Activated naive CD4-positive, alpha-beta T cell treated with Interleukin-2 at 50 U/mL for 16 hours (primary cell): Measurements from ENCODE around the gene SMO.
"Not testable (repeated sequence)": the region's sequence is repeated elsewhere in the genome, so short reads cannot be mapped to it uniquely, and the experiment has no call there.

Source experiments
- DNase-seq: peaks from one replicate; pipeline ENCODE4 v3.0.0-alpha.2; 2020

SMO gene

GRCh38 chr7:129169686-129170440, 18.6 kb upstream of the SMO start:
- peak; percentile 9 for DNase-seq

GRCh38 chr7:129170441-129171021, 17.9 kb upstream of the SMO start:
- DNase-seq, result no peak

GRCh38 chr7:129173861-129174260, 14.6 kb upstream of the SMO start:
- not testable (repeated sequence) for DNase-seq

- DNase-seq, result no peak
These were observed 11.3 kb upstream of the SMO start for GRCh38 chr7:129176916-129177710.

- no peak for DNase-seq
These were observed 3.3 kb upstream of the SMO start for GRCh38 chr7:129184981-129185670.

- DNase-seq, result no peak
These were observed 1.6 kb upstream of the SMO start for GRCh38 chr7:129186749-129187260.

GRCh38 chr7:129187681-129188371, 607 bp upstream of the SMO start:
- DNase-seq, result no peak

- DNase-seq, result no peak
These were observed 643 bp downstream of the SMO start for GRCh38 chr7:129188892-129189660.

GRCh38 chr7:129189661-129190310, 1.4 kb downstream of the SMO start:
- DNase-seq, result no peak

GRCh38 chr7:129191272-129191671, 2.8 kb downstream of the SMO start:
- DNase-seq, result no peak

- no peak for DNase-seq
These were observed 5.5 kb downstream of the SMO start for GRCh38 chr7:129193892-129194291.

GRCh38 chr7:129197771-129198170, 9.3 kb downstream of the SMO start:
- DNase-seq, result no peak

GRCh38 chr7:129199406-129199805, 11.0 kb downstream of the SMO start:
- DNase-seq, result no peak

GRCh38 chr7:129202058-129202777, 13.8 kb downstream of the SMO start:
- DNase-seq, result no peak

GRCh38 chr7:129203050-129203741, 14.8 kb downstream of the SMO start:
- DNase-seq, result no peak

GRCh38 chr7:129205126-129205818, 16.8 kb downstream of the SMO start:
- DNase-seq, result no peak

GRCh38 chr7:129205987-129206785, 17.8 kb downstream of the SMO start:
- no peak for DNase-seq

GRCh38 chr7:129208667-129209066, 20.2 kb downstream of the SMO start:
- DNase-seq, result no peak
